ENCODE measurements around the gene HNRNPC. TPM values are rescaled to one million over a fixed set of nuclear protein-coding genes. Genes with fewer than 3 reads are reported as not detected.

HNRNPC gene
- total and polyA plus RNA-seq, 8 donors, result 118 to 269 (median 184) TPM

- no peak for DNase-seq
- 62 to 70% methylated on average over 6 of the region's 6 CpGs for WGBS, 2 donors
- FAIRE-seq, result no peak
- H3K27ac ChIP-seq, result no peak overlapping the region
- H3K36me3 ChIP-seq, result peaks cover 0 to 13% (median 7%) of the 10 kb centered on the region in 3 donors
- TF ChIP-seq, protein P1, sequence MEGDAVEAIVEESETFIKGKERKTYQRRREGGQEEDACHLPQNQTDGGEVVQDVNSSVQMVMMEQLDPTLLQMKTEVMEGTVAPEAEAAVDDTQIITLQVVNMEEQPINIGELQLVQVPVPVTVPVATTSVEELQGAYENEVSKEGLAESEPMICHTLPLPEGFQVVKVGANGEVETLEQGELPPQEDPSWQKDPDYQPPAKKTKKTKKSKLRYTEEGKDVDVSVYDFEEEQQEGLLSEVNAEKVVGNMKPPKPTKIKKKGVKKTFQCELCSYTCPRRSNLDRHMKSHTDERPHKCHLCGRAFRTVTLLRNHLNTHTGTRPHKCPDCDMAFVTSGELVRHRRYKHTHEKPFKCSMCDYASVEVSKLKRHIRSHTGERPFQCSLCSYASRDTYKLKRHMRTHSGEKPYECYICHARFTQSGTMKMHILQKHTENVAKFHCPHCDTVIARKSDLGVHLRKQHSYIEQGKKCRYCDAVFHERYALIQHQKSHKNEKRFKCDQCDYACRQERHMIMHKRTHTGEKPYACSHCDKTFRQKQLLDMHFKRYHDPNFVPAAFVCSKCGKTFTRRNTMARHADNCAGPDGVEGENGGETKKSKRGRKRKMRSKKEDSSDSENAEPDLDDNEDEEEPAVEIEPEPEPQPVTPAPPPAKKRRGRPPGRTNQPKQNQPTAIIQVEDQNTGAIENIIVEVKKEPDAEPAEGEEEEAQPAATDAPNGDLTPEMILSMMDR (IDR thresholded peaks at IDR 0.05), result no peak
- no peaks in the 10 kb centered on the region for H3K9me3 ChIP-seq
- no peaks in the 10 kb centered on the region for H3K27me3 ChIP-seq
- no peak for ATAC-seq
- intact Hi-C loops (cut with DNase I), result no loop called here
- peaks cover 0 to 66% (median 44%) of the 10 kb centered on the region in 3 donors for H3K4me1 ChIP-seq
- no peak overlapping the region for H3K4me3 ChIP-seq
These were observed 32.1 kb downstream of the HNRNPC start for GRCh38 chr14:21236948-21237797.

DNA sequence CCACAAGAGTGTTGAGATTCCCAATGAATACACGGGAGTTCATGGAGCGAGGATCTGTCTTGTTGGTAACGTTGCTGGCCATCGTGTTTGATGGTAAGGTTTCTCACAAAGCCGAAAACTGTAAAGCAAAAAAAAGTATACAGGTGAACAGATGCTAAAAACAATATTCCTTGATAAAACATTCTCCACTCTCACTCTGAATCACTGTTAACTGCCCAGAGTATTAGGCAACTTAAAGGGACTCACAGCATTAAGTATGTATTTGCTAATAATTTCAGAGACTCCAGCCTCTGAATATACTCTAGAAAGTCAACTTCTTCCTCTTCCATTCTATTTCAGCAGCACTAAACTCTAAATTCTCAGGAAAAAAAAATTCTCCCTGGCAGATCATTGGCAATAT is 35.1 kb downstream of the HNRNPC start:
- TF ChIP-seq, protein P1 (IDR thresholded peaks at IDR 0.05), result no peak

DNA sequence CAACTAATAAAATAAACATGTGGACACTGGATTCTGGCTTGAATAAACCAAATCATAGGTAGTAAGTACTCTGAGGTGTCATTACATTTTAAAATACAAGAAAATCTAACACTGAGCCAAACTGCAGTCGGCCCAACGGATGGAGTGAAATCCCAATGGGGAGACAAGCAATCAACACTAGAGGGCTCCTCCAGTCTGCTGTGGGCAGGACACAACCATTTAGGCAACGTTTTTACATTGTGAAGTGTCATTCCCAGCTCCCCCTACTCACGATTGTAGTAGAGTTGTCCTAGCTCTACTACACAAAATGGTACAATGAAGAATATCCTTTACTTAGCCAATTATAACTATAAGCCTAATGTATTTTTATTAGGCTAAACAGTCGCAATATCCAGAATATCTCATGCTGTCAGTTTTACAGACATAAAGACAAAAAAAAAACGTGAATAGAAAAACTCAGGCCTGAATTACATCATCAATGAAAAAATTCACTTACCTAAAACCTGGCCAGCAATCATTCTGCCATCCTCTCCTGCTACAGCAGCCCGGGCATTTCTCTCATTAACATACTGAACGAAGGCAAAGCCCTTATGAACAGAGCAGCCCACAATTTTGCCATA is 35.7 kb downstream of the HNRNPC start:
- 37 to 39% methylated on average over 8 of the region's 8 CpGs for WGBS, 2 donors
- no peak for DNase-seq
- Histone ChIP-seq H3K27ac (no peak overlapping the region), H3K9me3 (no peaks in the 10 kb centered on the region), H3K4me1 (peaks cover 0 to 47% (median 29%) of the 10 kb centered on the region in 3 donors), H3K27me3 (no peaks in the 10 kb centered on the region), H3K4me3 (no peak overlapping the region), H3K36me3 (peaks cover 0 to 42% (median 18%) of the 10 kb centered on the region in 3 donors)
- ATAC-seq, result peak in 3 of 4 donors; percentile 45 to 60 (median 58)
- FAIRE-seq, result no peak
- TF ChIP-seq, protein P1 (IDR thresholded peaks at IDR 0.05), result peak in 1 of 4 donors; percentile 16
- intact Hi-C loops (cut with DNase I), result no loop called here

More for the DNA sequence above, 35.1 kb downstream of the HNRNPC start:
- Histone ChIP-seq H3K27me3 (no peaks in the 10 kb centered on the region), H3K36me3 (peaks cover 0 to 38% (median 13%) of the 10 kb centered on the region in 3 donors), H3K4me1 (peaks cover 0 to 47% (median 32%) of the 10 kb centered on the region in 3 donors), H3K4me3 (no peak overlapping the region), H3K27ac (no peak overlapping the region), H3K9me3 (no peaks in the 10 kb centered on the region)
- ATAC-seq (no peak), FAIRE-seq (no peak), DNase-seq (no peak)
- intact Hi-C loops (cut with DNase I), result no loop called here
- WGBS, 2 donors, result 69 to 70% methylated on average over 5 of the region's 5 CpGs

GRCh38 chr14:21231020-21231652 is 38.1 kb downstream of the HNRNPC start:
- Histone ChIP-seq H3K9me3 (no peaks in the 10 kb centered on the region), H3K4me1 (peaks cover 0 to 45% (median 7%) of the 10 kb centered on the region in 3 donors), H3K27me3 (no peaks in the 10 kb centered on the region), H3K27ac (no peak overlapping the region), H3K36me3 (peaks cover 0 to 47% (median 18%) of the 10 kb centered on the region in 3 donors), H3K4me3 (no peak overlapping the region)
- FAIRE-seq (no peak), DNase-seq (no peak), ATAC-seq (no peak)
- intact Hi-C loops (cut with DNase I), result no loop called here
- TF ChIP-seq, protein P1 (IDR thresholded peaks at IDR 0.05), result no peak
- 66 to 77% methylated on average over 14 of the region's 14 CpGs for WGBS, 2 donors

All from pancreas (tissue), 10 donors.